H1 (cell line): Measurements from ENCODE around the gene EXOC5. TPM values are rescaled to one million over a fixed set of nuclear protein-coding genes. Genes with fewer than 3 reads are reported as not detected.

Experiments used
- CTCF ChIA-PET: fragments of 300-600 bp; sonication (Branson Sonifier 250); formaldehyde crosslinking; loops from one replicate; lab custom pipeline; 2021; ENCODE audit not compliant: partially characterized antibody; lab: Charles Lee
- POLR2A ChIA-PET: fragments of 300-600 bp; sonication (Branson Sonifier 250); formaldehyde crosslinking; loops from one replicate; lab custom pipeline; 2021; ENCODE audit warnings: inconsistent platforms; ENCODE audit not compliant: partially characterized antibody; lab: Charles Lee
- DNase-seq, 2 experiments: peaks; one replicate each; pipeline versions ENCODE4 v3.0.0 to v3.0.0-alpha.2; 2010 to 2022; ENCODE audit warnings: low spot score in 2 of 2, low read depth in 1 of 2, mixed read lengths in 1 of 2
- FAIRE-seq: peaks from 2 replicates; lab custom pipeline; 2011; peaks lifted over from hg19 to GRCh38; lab: Jason Lieb, UNC
- H2AFZ ChIP-seq: 2 replicates; pipeline ENCODE4 v1.8.1; 2012; ENCODE audit warnings: low read length, inconsistent platforms
- H2AK5ac ChIP-seq: 2 replicates; pipeline ENCODE4 v1.6.1; 2013; ENCODE audit warnings: low read depth, low read length
- H2BK120ac ChIP-seq: replicated peaks from 2 replicates; pipeline ENCODE3; 2013; ENCODE audit warnings: low read depth, low read length, inconsistent platforms
- H2BK12ac ChIP-seq: 2 replicates; pipeline ENCODE4 v1.6.1; 2013; ENCODE audit warnings: low read depth, low read length
- H2BK15ac ChIP-seq: 2 replicates; pipeline ENCODE4 v1.6.1; 2013; ENCODE audit warnings: low read length
- H2BK20ac ChIP-seq: 2 replicates; pipeline ENCODE4 v1.6.1; 2013; ENCODE audit warnings: low read length
- H2BK5ac ChIP-seq: 2 replicates; pipeline ENCODE4 v1.6.1; 2013; ENCODE audit warnings: low read depth, low read length
- H3K14ac ChIP-seq: 2 replicates; pipeline ENCODE4 v1.6.1; 2013; ENCODE audit warnings: inconsistent platforms; ENCODE audit not compliant: insufficient read length
- H3K18ac ChIP-seq: 2 replicates; pipeline ENCODE4 v1.6.1; 2013; ENCODE audit warnings: low read length; ENCODE audit errors: extremely low read depth
- H3K23ac ChIP-seq: 2 replicates; pipeline ENCODE4 v1.6.1; 2013; ENCODE audit warnings: inconsistent platforms; ENCODE audit not compliant: insufficient read length
- H3K23me2 ChIP-seq: 2 replicates; pipeline ENCODE4 v1.6.1; 2013; ENCODE audit warnings: low read depth, low read length
- H3K27ac ChIP-seq: 2 replicates; pipeline ENCODE4 v1.6.1; 2011; ENCODE audit warnings: low read depth, low read length, inconsistent platforms
- H3K27me3 ChIP-seq, 4 experiments: replicated peaks in 1 of 4; 1 replicate in 1 of 4; 2 replicates in 3 of 4; pipeline versions ENCODE4 v1.6.1 to v1.8.1; 2011 to 2013; ENCODE audit warnings: low read length in 3 of 4, mild to moderate bottlenecking in 3 of 4, inconsistent platforms in 2 of 4, mixed read lengths in 2 of 4, moderate library complexity in 1 of 4; ENCODE audit not compliant: control insufficient read depth in 3 of 4, insufficient read depth in 3 of 4; ENCODE audit errors: extremely low read depth in 1 of 4
- H3K36me3 ChIP-seq, 4 experiments: 2 replicates each; pipeline versions ENCODE4 v1.6.1 to v1.8.1; 2011 to 2013; ENCODE audit warnings: mild to moderate bottlenecking in 4 of 4, low read length in 3 of 4, moderate library complexity in 2 of 4, control low read depth in 1 of 4, inconsistent platforms in 1 of 4; ENCODE audit not compliant: insufficient read depth in 4 of 4, control insufficient read depth in 2 of 4
- H3K4ac ChIP-seq: replicated peaks from 2 replicates; pipeline ENCODE3; 2013; ENCODE audit warnings: low read length, low read depth, mixed read lengths, inconsistent platforms; ENCODE audit not compliant: insufficient read length
- H3K4me1 ChIP-seq, 4 experiments: replicated peaks in 1 of 4; 1 replicate in 1 of 4; 2 replicates in 3 of 4; pipeline versions ENCODE4 v1.6.1 to v1.8.1; 2011 to 2013; ENCODE audit warnings: low read length in 3 of 4, inconsistent platforms in 2 of 4, mixed read lengths in 1 of 4; ENCODE audit not compliant: insufficient read depth in 4 of 4, control insufficient read depth in 3 of 4
- H3K4me2 ChIP-seq, 2 experiments: 2 replicates each; pipeline versions ENCODE4 v1.6.1 to v1.8.1; 2011 to 2013; ENCODE audit warnings: low read depth in 2 of 2, low read length in 2 of 2, control low read depth in 1 of 2, inconsistent platforms in 1 of 2, mild to moderate bottlenecking in 1 of 2; ENCODE audit not compliant: insufficient read depth in 1 of 2
- H3K4me3 ChIP-seq, 4 experiments: fragments of 200-600, 300-600 bp in 1 of 4; sonication (generic), shearing (Covaris generic), sonication (Bioruptor Twin) in 1 of 4; 2 replicates each; pipeline versions ENCODE4 v1.5.1 to v1.8.1; 2011 to 2016; ENCODE audit warnings: low read length in 4 of 4, low read depth in 3 of 4, control low read depth in 2 of 4, inconsistent platforms in 2 of 4, mild to moderate bottlenecking in 2 of 4, mixed read lengths in 1 of 4, moderate library complexity in 1 of 4; ENCODE audit not compliant: insufficient read depth in 2 of 4; ENCODE audit errors: extremely low read depth in 1 of 4
- H3K56ac ChIP-seq: replicated peaks from 2 replicates; pipeline ENCODE3; 2013; ENCODE audit warnings: low read depth, mild to moderate bottlenecking, mixed read lengths, low read length, inconsistent platforms; ENCODE audit not compliant: insufficient read length
- H3K79me1 ChIP-seq: 2 replicates; pipeline ENCODE4 v1.6.1; 2013; ENCODE audit warnings: low read depth, low read length, control low read depth
- H3K79me2 ChIP-seq, 2 experiments: 2 replicates each; pipeline versions ENCODE4 v1.6.1 to v1.8.1; 2012 to 2013; ENCODE audit warnings: low read length in 2 of 2, mild to moderate bottlenecking in 2 of 2, inconsistent platforms in 1 of 2; ENCODE audit not compliant: insufficient read depth in 2 of 2, control insufficient read depth in 1 of 2
- H3K9ac ChIP-seq, 4 experiments: replicated peaks in 1 of 4; 1 replicate in 1 of 4; 2 replicates in 3 of 4; pipeline versions ENCODE4 v1.6.1 to v1.8.1; 2011 to 2013; ENCODE audit warnings: low read depth in 3 of 4, low read length in 3 of 4, control low read depth in 2 of 4, mild to moderate bottlenecking in 2 of 4, moderate library complexity in 2 of 4, inconsistent platforms in 1 of 4; ENCODE audit errors: extremely low read depth in 1 of 4
- H3K9me3 ChIP-seq, 2 experiments: 2 replicates each; pipeline versions ENCODE4 v1.6.1 to v1.8.1; 2012 to 2013; ENCODE audit warnings: mild to moderate bottlenecking in 2 of 2, moderate library complexity in 2 of 2, control low read depth in 1 of 2, inconsistent platforms in 1 of 2, low read depth in 1 of 2, low read length in 1 of 2, mixed read lengths in 1 of 2; ENCODE audit not compliant: insufficient read depth in 2 of 2
- H4K20me1 ChIP-seq, 2 experiments: replicated peaks in 1 of 2; 2 replicates each; pipeline versions ENCODE3 to v1.8.1; 2011 to 2013; ENCODE audit warnings: inconsistent platforms in 2 of 2, low read length in 2 of 2, mild to moderate bottlenecking in 1 of 2; ENCODE audit not compliant: insufficient read depth in 2 of 2, control insufficient read depth in 1 of 2
- H4K5ac ChIP-seq: 2 replicates; pipeline ENCODE4 v1.6.1; 2013; ENCODE audit warnings: low read length, low read depth, mixed read lengths, inconsistent platforms; ENCODE audit not compliant: insufficient read length
- H4K8ac ChIP-seq: 2 replicates; pipeline ENCODE4 v1.8.0; 2013; ENCODE audit warnings: mild to moderate bottlenecking, moderate library complexity, low read length, inconsistent platforms; ENCODE audit not compliant: insufficient read depth; ENCODE audit errors: extremely low read depth
- H4K91ac ChIP-seq: replicated peaks from 2 replicates; pipeline ENCODE3; 2013; ENCODE audit warnings: low read length, mixed read lengths, inconsistent platforms; ENCODE audit not compliant: insufficient read length
- ASH2L ChIP-seq: fragments of 200-600, 300-600 bp; sonication (generic); IDR thresholded peaks from one replicate; pipeline ENCODE4 v1.7.1; 2017; ENCODE audit warnings: low read length
- BACH1 ChIP-seq: IDR thresholded peaks from 2 replicates; pipeline ENCODE4 v1.6.1; 2012; ENCODE audit warnings: low read length, improper control_type of control experiment
- CTBP2 ChIP-seq: IDR thresholded peaks from 2 replicates; pipeline ENCODE4 v1.7.0; 2011; ENCODE audit warnings: borderline replicate concordance, mild to moderate bottlenecking, moderate library complexity, mixed read lengths, low read length; ENCODE audit not compliant: insufficient read depth, insufficient read length
- EP300 ChIP-seq, 2 experiments: IDR thresholded peaks; 1 replicate in 1 of 2; 2 replicates in 1 of 2; pipeline ENCODE4 v1.6.1; 2011 to 2012; ENCODE audit warnings: low read depth in 2 of 2, low read length in 2 of 2, mild to moderate bottlenecking in 2 of 2, borderline replicate concordance in 1 of 2, inconsistent platforms in 1 of 2, moderate library complexity in 1 of 2
- GTF2F1 ChIP-seq: IDR thresholded peaks from 2 replicates; pipeline ENCODE4 v1.6.1; 2012; ENCODE audit warnings: low read depth, low read length, improper control_type of control experiment, borderline replicate concordance
- KDM4A ChIP-seq: IDR thresholded peaks from one replicate; pipeline ENCODE4 v1.7.1; 2012; ENCODE audit warnings: low read depth, mild to moderate bottlenecking, moderate library complexity, low read length, inconsistent platforms; ENCODE audit not compliant: severe bottlenecking
- NRF1 ChIP-seq: IDR thresholded peaks from 2 replicates; pipeline ENCODE4 v1.6.1; 2011; ENCODE audit warnings: mild to moderate bottlenecking, low read depth, low read length, improper control_type of control experiment
- POU5F1 ChIP-seq: IDR thresholded peaks from 2 replicates; pipeline ENCODE4 v1.6.1; 2011; ENCODE audit warnings: low read depth, mild to moderate bottlenecking, low read length, moderate library complexity
- RBBP5 ChIP-seq: IDR thresholded peaks from 2 replicates; pipeline ENCODE4 v1.7.1; 2012; ENCODE audit warnings: low read depth, mild to moderate bottlenecking, inconsistent platforms, low read length, moderate library complexity, borderline replicate concordance
- SP1 ChIP-seq: IDR thresholded peaks from 2 replicates; pipeline ENCODE4 v1.6.1; 2011; ENCODE audit warnings: low read depth, low read length
- SP4 ChIP-seq: IDR thresholded peaks from 2 replicates; pipeline ENCODE4 v1.6.1; 2012; ENCODE audit warnings: low read length, inconsistent platforms
- SUZ12 ChIP-seq: fragments of 200-600 bp; sonication (generic); IDR thresholded peaks from 2 replicates; pipeline ENCODE4 v1.6.1; 2012; ENCODE audit warnings: mild to moderate bottlenecking, inconsistent platforms, low read length, moderate library complexity, mixed read lengths
- TAF1 ChIP-seq: IDR thresholded peaks from 2 replicates; pipeline ENCODE4 v1.6.1; 2011; ENCODE audit warnings: mild to moderate bottlenecking, low read depth, low read length
- YY1 ChIP-seq: IDR thresholded peaks from 2 replicates; pipeline ENCODE4 v1.6.1; 2011; ENCODE audit warnings: low read depth, mild to moderate bottlenecking, low read length
- WGBS, 2 experiments: shearing (Covaris generic) in 1 of 2; methylation state at CpG; one replicate each; pipeline versions ENCODE4 v1.1.6 to v1.1.7; 2013 to 2015; ENCODE audit warnings: low lambda C conversion rate in 2 of 2, mixed read lengths in 2 of 2, inconsistent platforms in 1 of 2, low coverage in 1 of 2, missing lambda C conversion rate in 1 of 2; ENCODE audit not compliant: insufficient replicate concordance in 2 of 2, insufficient coverage in 1 of 2, insufficient read length in 1 of 2; ENCODE audit errors: extremely low coverage in 1 of 2, missing lambda C conversion rate in 1 of 2; 5-methylcytosine and 5-hydroxymethylcytosine counted together
- polyA plus RNA-seq, 7 experiments: library from polyadenylated mRNA; depleted of rRNA in 3 of 7; stranded (reverse) in 5 of 7; unstranded in 2 of 7; fragments of >200 nt in 5 of 7; fragments of 200-250 nt in 2 of 7; gene quantifications; 1 replicate in 5 of 7; 2 replicates in 1 of 7; 4 replicates in 1 of 7; pipeline versions ENCODE4 v1.2.1 to v1.2.3, GENCODE V29; 2011 to 2013; ENCODE audit warnings: missing spikeins in 2 of 7, mixed read lengths in 2 of 7
- total RNA-seq: library from RNA; stranded (reverse); fragmentation: NEBNext Ultra II Directional; extraction: Animal tissue kit (Norgen Biotek cat#: 25700); gene quantifications from 2 replicates; pipeline ENCODE4 v1.2.1, GENCODE V29; 2021

Gene EXOC5
- total and polyA plus RNA-seq, 2 of the 8 experiments (the other 6 are each of a cell fraction or from before 2014, with no cell fraction given) = 23.0 to 86.7 TPM

GRCh38 chr14:57246933-57247657, 21.6 kb downstream of the EXOC5 start:
- Histone ChIP-seq H3K9ac (no peak overlapping the region), H3K4me3 (no peak overlapping the region), H3K23me2 (no peaks in the 10 kb centered on the region), H3K79me2 (peaks cover 0 to 39% of the 10 kb centered on the region in 2 experiments; a peak in 3 of 4 replicates), H3K27ac (no peak overlapping the region), H3K79me1 (no peaks in the 10 kb centered on the region; the same call in none of the 2 replicates), H2BK120ac (no peak overlapping the region), H4K8ac (no peak overlapping the region), H3K14ac (no peak overlapping the region), H4K5ac (no peak overlapping the region), H2BK5ac (no peak overlapping the region), H2BK12ac (no peak overlapping the region), H2BK15ac (no peak overlapping the region), H3K9me3 (no peaks in the 10 kb centered on the region), H3K4me2 (no peak overlapping the region), H3K18ac (no peak overlapping the region), H3K36me3 (peaks cover 0 to 13% (median 0%) of the 10 kb centered on the region in 4 experiments; a peak in 2 of 8 replicates), H3K4ac (no peak overlapping the region), H3K4me1 (no peaks in the 10 kb centered on the region), H2BK20ac (no peak overlapping the region), H3K23ac (no peak overlapping the region), H2AK5ac (no peak overlapping the region), H4K20me1 (peaks cover 4 to 7% of the 10 kb centered on the region in 2 experiments), H4K91ac (no peak overlapping the region), H3K56ac (no peak overlapping the region), H3K27me3 (no peaks in the 10 kb centered on the region), H2AFZ (no peak overlapping the region)
- CTCF ChIA-PET = no interaction called here
- POLR2A ChIA-PET = no interaction called here
- no peak for DNase-seq
- WGBS, 2 experiments = 92% methylated on average over 2 of the region's 2 CpGs; no CpG with 5 or more reads in 1 of the 2 experiments
- no peak for FAIRE-seq
- no peak for TF ChIP-seq BACH1
- no peak for TF ChIP-seq SUZ12
- TF ChIP-seq TAF1 = no peak
- no peak for TF ChIP-seq POU5F1
- no peak for TF ChIP-seq ASH2L
- TF ChIP-seq CTBP2 = no peak
- no peak for TF ChIP-seq SP1
- no peak for TF ChIP-seq NRF1
- no peak for TF ChIP-seq RBBP5
- TF ChIP-seq SP4 = no peak
- no peak for TF ChIP-seq YY1
- TF ChIP-seq GTF2F1 = no peak
- TF ChIP-seq KDM4A = no peak
- TF ChIP-seq EP300 (IDR thresholded peaks at IDR 0.05; ENCODE audit: borderline replicate concordance in 1 of 2, low read depth in 2 of 2, low read length in 2 of 2) = no peak
